Measurements from ENCODE around the gene KLKB1.

GRCh38 chr4:186249785-186250754 lies 22.8 kb downstream of the KLKB1 start:
- TF ChIP-seq, protein P1, sequence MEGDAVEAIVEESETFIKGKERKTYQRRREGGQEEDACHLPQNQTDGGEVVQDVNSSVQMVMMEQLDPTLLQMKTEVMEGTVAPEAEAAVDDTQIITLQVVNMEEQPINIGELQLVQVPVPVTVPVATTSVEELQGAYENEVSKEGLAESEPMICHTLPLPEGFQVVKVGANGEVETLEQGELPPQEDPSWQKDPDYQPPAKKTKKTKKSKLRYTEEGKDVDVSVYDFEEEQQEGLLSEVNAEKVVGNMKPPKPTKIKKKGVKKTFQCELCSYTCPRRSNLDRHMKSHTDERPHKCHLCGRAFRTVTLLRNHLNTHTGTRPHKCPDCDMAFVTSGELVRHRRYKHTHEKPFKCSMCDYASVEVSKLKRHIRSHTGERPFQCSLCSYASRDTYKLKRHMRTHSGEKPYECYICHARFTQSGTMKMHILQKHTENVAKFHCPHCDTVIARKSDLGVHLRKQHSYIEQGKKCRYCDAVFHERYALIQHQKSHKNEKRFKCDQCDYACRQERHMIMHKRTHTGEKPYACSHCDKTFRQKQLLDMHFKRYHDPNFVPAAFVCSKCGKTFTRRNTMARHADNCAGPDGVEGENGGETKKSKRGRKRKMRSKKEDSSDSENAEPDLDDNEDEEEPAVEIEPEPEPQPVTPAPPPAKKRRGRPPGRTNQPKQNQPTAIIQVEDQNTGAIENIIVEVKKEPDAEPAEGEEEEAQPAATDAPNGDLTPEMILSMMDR (IDR thresholded peaks at IDR 0.05): no peak
- no peak for TF ChIP-seq POLR2A (IDR thresholded peaks at IDR 0.05)

Data from uterus (tissue), 2 donors.